GF-D8 (cell line): ENCODE measurements around the gene DNPH1.

ENCODE experiments used
- DNase-seq: peaks from one replicate; lab custom pipeline; 2025; lab: John Stamatoyannopoulos, UW

The DNPH1 gene

DNA sequence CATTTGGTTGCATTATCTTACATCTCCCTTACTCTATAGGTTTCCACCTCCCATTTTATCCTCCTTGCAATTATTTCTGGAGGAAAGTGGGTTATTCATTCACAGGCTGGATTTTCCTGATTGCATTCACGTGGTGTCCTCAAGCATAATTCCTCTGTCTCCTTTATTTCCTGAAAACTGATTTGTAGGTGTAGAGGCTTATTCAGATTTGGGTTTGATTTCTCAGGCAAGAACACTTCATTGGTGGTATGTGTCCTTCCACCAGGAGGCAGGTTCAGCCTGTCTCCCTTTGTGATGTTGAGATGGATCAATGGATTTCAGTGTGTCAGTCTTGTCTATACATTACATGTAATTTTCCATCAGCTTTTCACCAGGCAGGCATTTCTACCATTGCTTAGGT lies 17.3 kb downstream of the DNPH1 start:
- no peak for DNase-seq

DNA sequence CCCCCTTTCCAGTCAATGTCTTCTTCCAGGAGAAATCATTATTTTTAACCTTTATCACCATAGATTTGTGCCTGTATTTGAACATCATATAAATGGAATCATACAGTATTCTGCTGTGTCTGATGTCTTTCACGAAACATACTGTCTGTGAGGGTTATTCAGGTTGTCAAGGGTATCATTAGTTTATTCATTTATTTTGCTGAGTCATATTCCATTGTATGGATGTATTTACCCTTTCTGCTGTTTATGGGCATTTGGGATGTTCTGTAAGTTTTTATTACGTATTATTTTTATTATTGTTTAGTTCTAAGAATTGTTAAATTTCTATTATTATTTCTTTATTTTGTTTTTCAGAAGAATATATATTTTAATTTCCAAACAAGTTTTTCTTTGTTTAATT lies 22.0 kb downstream of the DNPH1 start:
- no peak for DNase-seq

DNA sequence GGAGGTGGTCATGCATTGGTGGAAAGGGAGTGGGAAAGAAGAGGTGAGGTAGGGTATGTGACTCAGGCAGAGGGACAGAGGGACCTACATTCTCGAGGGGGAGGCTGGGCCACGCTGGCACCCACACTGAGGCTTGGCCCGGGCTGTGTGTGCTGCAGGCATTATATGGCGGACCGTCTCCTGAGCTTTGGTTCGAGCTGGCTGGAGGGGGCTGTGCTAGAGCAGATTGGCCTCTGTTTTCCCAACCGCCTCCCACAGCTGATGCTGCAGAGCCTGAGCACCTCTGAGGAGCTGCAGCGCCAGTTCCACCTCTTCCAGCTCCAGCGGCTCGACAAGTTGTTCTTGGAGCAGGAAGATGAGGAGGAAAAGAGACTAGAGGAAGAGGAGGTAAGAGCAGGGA lies 23.4 kb downstream of the DNPH1 start:
- no peak for DNase-seq

DNA sequence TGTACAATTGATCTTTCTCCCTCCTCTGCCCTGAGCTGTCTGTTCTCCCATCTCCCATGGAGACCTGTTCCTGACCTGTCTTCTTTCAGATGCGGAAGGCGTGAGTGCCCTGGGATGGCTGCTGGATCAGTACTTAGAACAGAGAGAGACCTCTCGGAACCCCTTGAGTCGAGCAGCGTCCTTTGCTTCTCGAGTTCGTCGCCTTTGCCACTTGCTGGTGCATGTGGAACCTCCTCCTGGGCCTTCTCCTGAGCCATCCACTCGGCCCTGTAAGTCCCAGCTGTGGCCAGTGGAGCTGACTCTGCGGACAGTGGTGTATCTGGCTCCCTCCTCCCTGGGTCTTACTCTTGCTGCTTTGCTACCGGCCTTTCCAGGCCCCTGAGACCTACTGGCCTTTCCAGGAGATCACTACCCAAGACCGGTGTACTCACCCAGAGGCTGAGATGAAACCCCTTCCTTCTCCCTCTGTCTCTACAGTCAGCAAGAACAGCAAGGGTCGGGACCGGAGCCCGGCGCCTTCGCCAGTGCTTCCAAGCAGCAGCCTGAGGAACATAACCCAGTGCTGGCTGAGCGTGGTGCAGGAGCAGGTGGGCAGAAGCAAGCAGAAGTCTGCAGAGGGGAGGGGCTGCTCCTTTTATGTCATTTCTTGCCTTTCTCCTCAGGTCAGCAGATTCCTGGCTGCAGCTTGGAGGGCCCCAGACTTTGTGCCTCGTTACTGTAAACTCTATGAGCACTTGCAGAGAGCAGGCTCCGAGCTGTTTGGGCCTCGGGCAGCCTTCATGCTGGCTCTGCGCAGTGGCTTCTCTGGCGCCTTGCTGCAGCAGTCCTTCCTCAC lies 24.8 kb downstream of the DNPH1 start:
- no peak for DNase-seq

DNA sequence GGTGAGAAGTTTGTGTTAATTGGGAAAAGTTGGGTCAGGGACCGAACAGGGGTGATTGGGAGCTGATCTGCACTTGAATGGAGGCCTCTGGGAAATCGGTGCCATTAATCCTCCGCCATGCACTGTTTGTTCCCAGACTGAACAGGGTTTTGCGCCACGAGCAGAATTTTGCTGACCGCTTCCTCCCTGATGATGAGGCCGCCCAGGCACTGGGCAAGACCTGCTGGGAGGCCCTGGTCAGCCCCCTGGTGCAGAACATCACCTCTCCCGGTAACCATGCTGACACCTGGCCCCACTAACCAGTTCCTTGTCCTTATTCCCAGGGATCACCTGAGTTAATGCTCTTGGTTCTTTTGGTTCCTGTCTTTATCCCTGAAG lies 25.6 kb downstream of the DNPH1 start:
- no peak for DNase-seq

DNA sequence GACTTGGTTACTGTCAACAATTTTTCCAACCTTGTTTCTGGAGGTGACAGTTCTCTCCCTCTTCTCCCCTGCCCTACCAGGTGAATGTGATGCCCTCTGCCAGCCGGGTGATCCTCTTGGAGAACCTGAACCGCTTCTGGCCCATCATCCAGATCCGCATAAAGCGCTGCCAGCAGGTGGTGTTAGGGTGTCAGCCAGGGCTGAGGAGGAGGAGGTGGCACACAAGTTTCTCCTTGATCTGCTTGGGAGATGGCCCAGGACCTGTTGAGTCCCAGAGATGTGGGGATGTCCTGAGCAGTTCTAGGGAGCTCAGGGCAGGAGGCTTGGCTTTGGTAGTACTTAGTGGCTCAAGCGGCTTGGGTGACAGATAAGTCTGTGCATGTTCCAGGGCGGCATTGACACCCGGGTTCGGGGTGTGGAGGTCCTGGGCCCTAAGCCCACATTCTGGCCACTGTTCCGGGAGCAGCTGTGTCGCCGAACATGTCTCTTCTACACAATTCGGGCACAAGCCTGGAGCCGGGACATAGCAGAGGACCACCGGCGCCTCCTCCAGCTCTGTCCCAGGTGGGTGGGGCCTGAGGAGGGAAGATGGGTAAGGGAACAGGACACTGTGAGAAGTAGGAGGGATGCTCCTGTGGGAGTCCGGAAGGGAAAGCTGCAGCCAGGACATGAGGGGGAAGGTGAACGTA lies 26.1 kb downstream of the DNPH1 start:
- no peak for DNase-seq

DNA sequence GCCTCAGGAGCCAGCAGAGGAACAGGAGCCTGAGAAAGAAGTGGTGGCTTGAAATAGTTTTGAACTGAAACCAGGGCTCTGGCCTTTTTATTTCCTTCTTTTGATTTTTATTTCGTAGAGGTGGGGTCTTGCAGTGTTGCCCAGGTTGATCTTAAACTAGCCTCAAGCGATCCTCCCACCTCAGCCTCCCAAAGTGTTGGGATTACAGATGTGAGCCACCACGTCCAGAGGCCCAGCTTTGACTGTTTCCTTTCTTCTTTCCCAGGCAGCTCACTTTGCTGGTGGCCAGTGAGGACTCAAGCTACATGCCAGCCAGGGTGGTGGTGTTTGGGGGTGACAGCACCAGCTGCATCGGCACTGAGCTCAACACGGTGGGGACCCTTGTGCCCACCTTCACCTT lies 26.8 kb downstream of the DNPH1 start:
- no peak for DNase-seq

DNA sequence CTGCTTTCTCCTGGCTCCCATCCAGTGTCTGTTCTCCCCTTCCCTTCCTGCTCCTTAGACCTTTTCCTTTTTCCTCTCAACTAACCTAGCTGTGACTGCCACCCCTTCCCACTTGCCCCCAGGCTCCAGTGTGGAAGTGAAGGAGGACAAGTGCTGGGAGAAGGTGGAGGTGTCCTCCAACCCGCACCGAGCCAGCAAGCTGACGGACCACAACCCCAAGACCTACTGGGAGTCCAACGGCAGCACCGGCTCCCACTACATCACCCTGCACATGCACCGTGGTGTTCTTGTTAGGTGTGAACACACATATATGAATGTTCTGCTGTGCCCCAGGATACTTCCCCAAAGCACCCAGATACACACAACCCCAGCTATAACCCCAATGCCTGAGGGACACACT lies 28.7 kb downstream of the DNPH1 start:
- no peak for DNase-seq

DNA sequence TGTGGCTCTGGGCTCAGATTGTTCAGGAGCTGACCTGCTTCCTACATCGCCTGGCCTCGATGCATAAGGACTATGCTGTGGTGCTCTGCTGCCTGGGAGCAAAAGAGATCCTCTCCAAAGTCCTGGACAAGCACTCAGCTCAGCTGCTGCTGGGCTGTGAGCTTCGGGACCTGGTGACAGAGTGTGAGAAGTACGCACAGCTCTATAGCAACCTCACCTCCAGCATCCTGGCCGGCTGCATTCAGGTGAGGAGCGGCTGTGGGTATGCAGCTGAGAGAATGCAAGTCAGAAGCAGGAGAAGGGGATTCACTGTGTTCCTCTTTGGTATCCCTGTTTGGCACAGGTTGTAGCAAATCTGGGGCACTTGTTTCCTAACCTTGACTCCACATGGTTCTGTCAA lies 29.4 kb downstream of the DNPH1 start:
- no peak for DNase-seq

DNA sequence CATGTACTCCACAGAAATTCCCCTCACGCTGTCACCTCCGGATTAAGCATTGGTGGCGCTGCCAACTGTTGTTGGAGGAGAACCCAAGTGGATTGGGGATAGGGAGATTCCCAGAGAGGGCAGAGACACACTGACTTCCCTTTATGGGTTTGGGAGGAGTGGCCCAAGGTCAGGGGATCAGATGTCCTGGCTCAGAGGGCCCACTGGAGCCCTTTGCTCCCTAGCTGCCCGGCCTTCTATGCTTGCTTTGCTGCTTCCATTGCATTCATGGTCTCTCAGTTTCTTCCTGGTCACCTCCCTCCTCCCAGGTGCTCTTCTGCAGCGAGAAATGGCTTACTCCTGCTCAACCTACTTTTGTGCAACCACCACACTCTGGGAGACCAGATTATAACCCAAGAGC lies 32.9 kb downstream of the DNPH1 start:
- DNase-seq = no peak

DNA sequence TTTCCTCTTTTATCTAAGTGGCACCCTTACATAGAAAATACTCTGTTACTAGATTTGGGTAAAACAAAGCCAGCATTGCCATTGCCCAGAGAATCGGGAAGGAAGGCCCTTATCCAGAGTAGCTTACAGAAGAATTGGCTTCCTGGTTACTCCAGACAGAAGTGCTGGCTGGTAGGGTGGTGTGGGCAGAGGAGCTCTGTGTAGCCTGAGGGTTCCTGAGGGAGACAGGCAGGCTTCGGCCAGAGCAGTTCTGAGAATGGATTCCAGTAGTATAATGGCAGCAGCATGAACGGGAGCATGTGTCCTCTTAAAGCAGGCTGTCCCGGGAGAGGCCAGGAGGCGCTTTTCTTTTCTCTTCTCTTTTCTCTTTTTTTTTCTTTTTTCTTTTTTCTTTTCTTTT lies 35.4 kb downstream of the DNPH1 start:
- no peak for DNase-seq

DNA sequence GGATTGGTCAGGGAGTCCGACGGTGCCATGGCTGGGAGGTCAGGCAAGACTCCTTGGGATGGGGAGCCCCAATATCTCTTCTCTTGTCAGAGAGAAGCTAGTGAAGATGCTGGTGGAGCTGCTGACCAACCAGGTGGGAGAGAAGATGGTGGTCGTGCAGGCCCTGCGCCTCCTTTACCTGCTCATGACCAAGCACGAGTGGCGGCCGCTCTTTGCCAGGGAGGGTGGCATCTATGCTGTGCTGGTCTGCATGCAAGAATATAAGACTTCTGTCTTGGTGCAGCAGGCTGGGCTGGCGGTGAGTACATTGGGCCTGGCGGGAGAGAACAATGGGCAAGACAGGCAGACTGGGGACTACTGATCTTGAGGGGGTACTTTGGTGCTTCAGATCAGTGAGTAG lies 36.4 kb downstream of the DNPH1 start:
- DNase-seq = no peak

DNA sequence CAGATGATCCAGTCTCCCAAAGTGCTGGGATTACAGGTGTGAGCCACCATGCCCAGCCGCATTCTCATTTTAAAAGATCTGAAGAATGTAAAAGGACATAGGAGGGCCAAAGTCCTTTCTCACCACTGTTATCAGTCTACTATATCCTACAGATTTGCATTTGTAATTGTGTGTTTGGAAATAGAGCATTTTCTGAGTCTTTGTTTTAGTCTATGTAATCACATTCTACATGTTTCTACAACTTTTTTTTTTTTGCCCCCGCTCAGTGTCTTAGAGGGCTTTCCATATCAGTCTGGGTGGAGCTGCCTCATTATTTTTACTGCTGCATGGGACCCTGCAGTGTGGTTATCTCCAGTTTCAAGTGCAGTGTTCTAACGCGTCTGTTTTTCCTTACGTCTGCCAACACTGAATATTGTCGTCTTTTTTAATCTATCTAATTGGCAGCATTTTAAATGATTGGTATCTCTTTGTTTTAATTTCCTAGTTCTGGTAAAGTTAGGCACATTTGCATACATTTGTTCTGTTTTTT lies 39.4 kb downstream of the DNPH1 start:
- DNase-seq = no peak

DNA sequence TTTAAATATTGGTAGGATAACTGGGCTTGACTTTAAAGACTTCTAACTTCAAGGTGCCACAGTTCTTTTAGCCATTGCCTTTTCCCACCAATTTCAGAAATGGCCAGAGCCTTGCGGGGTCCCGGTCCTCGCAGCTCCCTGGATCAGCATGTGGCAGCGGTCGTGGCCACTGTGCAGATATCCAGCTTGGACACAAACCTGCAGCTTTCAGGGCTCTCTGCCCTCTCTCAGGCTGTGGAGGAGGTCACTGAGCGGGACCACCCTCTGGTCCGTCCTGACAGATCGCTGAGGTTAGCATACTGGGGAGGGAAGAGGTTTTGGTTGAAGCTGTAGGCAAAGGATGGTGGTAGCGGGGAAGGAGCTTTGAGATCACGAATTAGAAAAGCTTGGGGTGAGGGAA lies 40.9 kb downstream of the DNPH1 start:
- no peak for DNase-seq

DNA sequence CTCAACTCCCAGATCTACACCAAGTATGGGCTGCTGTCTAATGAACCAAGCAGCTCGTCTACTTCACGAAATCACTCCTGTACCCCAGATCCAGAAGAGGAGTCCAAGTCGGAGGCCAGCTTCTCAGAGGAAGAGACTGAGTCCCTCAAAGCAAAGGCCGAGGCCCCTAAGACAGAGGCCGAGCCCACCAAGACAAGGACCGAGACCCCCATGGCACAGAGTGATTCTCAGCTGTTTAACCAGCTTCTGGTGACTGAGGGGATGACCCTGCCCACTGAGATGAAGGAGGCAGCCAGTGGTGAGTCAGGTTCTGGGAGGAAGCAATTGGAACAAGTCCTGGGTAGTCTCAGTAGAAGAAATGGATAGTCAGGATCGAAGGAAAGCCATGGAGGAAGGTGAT lies 41.5 kb downstream of the DNPH1 start:
- DNase-seq = no peak

DNA sequence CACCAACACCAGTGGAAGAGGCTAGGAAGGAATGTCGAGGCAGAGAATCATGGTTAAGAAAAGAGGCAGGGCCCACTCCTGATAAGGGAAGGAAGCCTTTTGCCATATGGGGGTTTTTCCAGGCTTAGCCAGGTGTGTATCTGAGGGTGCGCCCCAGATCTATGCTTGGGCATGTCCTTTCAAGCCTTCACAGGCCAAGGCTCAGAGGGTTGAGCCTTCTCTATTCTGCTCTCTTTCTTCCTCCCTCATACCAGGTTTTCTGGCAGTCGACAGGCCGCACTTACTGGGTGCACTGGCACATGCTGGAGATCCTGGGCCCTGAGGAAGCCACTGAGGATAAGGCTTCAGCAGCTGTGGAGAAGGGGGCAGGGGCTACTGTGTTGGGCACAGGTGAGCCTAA lies 42.6 kb downstream of the DNPH1 start:
- DNase-seq = no peak

DNA sequence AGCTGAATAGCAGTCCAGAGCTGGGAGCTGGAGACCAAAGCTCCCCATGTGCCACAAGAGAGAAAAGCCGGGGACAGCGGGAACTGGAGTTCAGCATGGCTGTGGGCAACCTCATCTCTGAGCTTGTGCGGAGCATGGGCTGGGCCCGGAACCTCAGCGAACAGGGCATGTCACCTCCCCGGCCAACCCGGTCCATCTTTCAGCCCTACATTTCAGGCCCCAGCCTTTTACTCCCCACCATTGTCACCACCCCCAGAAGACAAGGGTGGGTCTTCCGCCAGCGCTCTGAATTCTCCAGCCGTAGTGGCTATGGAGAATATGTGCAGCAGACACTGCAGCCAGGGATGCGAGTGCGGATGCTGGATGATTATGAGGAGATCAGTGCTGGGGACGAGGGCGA lies 43.3 kb downstream of the DNPH1 start:
- DNase-seq = no peak

DNA sequence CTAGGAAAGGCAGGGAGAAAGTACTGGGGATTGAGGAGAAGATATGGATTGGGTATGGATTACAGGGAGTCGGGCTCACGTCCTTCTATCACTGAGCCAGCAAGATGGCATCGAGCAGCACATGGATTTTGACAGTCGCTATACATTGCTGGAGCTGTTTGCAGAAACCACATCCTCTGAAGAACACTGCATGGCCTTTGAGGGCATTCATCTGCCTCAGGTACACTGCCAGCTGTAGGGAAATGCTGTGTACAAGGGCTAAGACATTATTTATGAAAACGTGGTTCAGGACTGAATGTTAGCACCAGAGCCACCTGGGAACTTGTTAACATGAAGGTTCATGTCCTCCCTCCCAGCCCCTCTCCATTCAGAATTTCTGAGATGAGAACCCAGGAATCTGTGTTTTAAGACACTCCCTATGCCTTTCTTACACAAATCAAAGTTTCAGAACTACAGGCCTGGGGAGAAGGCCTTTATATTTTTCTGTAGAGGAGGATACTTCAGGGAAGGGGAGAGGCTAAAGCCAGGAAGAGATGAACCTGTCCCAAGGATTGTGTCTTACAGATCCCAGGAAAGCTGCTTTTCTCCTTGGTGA lies 43.8 kb downstream of the DNPH1 start:
- no peak for DNase-seq

DNA sequence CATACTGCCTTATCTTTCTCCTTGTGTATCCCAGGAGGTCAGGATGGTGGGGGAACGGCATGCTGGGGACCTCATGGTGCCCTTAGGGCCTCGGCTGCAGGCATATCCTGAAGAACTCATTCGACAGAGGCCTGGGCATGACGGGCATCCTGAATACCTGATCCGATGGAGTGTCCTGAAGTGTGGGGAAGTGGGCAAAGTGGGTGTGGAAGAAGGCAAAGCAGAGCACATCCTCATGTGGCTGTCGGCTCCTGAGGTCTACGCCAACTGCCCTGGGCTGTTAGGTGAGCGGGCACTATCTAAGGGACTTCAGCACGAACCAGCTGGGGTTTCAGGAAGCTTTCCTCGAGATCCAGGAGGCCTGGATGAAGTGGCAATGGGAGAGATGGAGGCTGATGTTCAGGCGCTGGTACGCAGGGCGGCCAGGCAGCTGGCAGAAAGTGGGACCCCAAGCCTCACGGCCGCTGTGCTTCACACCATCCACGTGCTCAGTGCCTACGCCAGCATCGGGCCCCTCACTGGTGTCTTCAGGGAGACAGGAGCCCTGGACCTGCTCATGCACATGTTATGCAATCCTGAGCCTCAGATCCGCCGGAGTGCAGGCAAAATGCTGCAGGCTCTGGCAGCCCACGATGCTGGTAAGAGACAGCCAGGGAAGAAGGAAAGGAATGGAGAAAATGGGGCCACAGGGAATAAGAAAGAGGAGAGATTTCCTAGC lies 44.9 kb downstream of the DNPH1 start:
- no peak for DNase-seq

DNA sequence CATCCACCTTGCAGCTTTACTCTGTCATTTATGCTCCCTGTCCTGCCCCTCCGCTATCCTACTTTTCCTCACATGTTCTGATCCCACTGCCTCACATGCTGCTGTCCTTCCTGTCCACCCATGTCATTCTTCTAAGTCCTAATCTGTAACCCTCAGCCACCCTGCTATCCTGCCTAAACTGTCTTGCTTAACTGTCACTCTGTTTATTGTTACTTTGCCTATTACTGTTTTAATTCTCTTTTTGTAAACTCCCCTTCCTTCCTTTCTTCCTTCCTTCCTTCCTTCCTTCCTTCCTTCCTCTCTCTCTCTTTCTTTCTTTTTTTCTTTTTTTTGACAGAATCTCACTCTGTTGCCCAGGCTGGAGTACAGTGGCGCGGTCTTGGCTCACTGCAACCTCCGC lies 45.8 kb downstream of the DNPH1 start:
- DNase-seq = no peak

DNA sequence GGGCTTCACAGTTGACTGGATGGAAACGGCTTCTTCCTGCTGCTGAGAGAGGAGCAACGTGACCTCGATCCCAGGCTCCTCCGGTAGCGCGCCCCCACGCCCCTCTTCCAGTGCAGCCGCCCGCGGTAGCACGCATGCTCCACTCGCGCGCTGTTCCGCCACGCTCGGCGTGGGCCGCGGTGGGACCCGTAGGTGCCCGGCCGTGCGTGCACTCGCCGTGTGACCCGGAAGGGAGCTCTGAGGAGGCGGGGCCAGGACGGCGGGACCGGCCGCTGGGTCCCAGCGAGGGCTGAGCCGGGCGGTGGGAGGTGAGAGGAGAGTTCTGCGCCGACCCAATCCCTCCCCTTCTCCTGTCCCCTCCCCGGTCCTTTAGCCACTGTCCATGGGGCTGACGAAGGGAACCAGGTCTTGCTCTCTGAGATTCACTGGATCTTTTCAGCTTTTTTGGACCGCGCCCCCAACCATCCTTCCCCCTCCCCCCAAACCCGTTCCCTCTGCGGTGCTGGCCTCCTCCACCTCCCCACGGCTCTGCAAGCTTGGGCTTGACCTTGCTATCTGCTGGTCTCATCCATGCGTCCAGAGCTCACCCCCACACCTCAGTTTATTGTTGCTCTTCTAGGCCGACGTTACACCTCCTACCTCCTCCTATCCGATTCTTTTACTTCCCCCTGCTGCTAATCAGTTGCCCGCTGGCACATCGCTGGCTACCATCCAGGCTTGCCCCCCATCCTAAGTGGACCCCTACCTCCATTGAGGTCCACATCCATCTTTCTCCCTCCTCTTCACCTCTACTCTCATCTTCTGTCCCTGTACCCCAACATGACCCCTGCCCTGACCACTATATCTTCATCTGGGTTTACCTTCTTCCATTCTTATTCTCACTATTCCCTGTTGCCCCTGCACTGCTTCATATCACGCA lies 47.1 kb downstream of the DNPH1 start, which contains the start of gene CUL9:
CUL9 (plus strand) TSS at position 255 of the 919 bp plus-strand sequence. CDS start 2,115 bp downstream, outside the sequence.
- peak; percentile 32 for DNase-seq
